Keratinocyte (primary cell): ENCODE data around the gene IKBIP.

Experiments used
- CTCF ChIP-seq, 3 experiments: IDR thresholded peaks in 1 of 3; conservative IDR thresholded peaks in 1 of 3; optimal IDR thresholded peaks in 1 of 3; 2 replicates in 2 of 3; 3 replicates in 1 of 3; pipeline versions ENCODE3 to v1.5.1; 2011; ENCODE audit warnings: low read length in 3 of 3, mild to moderate bottlenecking in 3 of 3, moderate library complexity in 2 of 3, control low read depth in 1 of 3, inconsistent platforms in 1 of 3; ENCODE audit not compliant: insufficient read depth in 2 of 3; ENCODE audit errors: extremely low read depth in 1 of 3
- EZH2 ChIP-seq: IDR thresholded peaks from one replicate; pipeline ENCODE4 v1.6.1; 2012; ENCODE audit warnings: inconsistent platforms, mild to moderate bottlenecking, low read length, moderate library complexity

- TF ChIP-seq EZH2: no peak
- no peak for TF ChIP-seq CTCF (optimal IDR thresholded peaks at IDR 0.05 in 1 of 3, IDR thresholded peaks at IDR 0.05 in 1 of 3, conservative IDR thresholded peaks at IDR 0.05 in 1 of 3; ENCODE audit: extremely low read depth in 1 of 3, insufficient read depth in 2 of 3, low read length in 3 of 3)
Observed at GRCh38 chr12:98651328-98651727, 6.7 kb upstream of the IKBIP start.
